ENCODE data around the gene VAV2.

VAV2 gene

GRCh38 chr9:133991964-133992779 is at the start of gene VAV2:
TSS of gene VAV2 (minus strand) at chr9:133992324. CDS start at chr9:133992278, 46 bp downstream.
- TF ChIP-seq, protein P1, sequence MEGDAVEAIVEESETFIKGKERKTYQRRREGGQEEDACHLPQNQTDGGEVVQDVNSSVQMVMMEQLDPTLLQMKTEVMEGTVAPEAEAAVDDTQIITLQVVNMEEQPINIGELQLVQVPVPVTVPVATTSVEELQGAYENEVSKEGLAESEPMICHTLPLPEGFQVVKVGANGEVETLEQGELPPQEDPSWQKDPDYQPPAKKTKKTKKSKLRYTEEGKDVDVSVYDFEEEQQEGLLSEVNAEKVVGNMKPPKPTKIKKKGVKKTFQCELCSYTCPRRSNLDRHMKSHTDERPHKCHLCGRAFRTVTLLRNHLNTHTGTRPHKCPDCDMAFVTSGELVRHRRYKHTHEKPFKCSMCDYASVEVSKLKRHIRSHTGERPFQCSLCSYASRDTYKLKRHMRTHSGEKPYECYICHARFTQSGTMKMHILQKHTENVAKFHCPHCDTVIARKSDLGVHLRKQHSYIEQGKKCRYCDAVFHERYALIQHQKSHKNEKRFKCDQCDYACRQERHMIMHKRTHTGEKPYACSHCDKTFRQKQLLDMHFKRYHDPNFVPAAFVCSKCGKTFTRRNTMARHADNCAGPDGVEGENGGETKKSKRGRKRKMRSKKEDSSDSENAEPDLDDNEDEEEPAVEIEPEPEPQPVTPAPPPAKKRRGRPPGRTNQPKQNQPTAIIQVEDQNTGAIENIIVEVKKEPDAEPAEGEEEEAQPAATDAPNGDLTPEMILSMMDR (IDR thresholded peaks at IDR 0.05): no peak
- no peak within 1 kb of the TSS for H3K4me3 ChIP-seq (ENCODE audit: low read depth in 1 of 2, low read length in 1 of 2)

GRCh38 chr9:134041649-134041962 is 49.5 kb upstream of the VAV2 start:
- Histone ChIP-seq H3K4me3 (ENCODE audit: low read depth in 1 of 2, low read length in 1 of 2) (no peak overlapping the region), H3K4me1 (ENCODE audit: control insufficient read depth in 1 of 2, insufficient read depth in 1 of 2, low read depth in 1 of 2, low read length in 1 of 2) (no peaks in the 10 kb centered on the region), H3K27me3 (no peaks in the 10 kb centered on the region), H3K27ac (no peak overlapping the region), H3K9me3 (no peaks in the 10 kb centered on the region), H3K36me3 (peaks cover 81% of the 10 kb centered on the region)
- TF ChIP-seq, protein P1 (IDR thresholded peaks at IDR 0.05): no peak

More at GRCh38 chr9:133991964-133992779, at the start of gene VAV2:
- Histone ChIP-seq H3K27ac (no peak within 1 kb of the TSS), H3K36me3 (no peaks in the 10 kb centered on the region), H3K27me3 (peaks cover 89% of the 10 kb centered on the region), H3K9me3 (no peaks in the 10 kb centered on the region), H3K4me1 (ENCODE audit: control insufficient read depth in 1 of 2, insufficient read depth in 1 of 2, low read depth in 1 of 2, low read length in 1 of 2) (peaks cover 0 to 4% of the 10 kb centered on the region in 2 experiments)

DNA sequence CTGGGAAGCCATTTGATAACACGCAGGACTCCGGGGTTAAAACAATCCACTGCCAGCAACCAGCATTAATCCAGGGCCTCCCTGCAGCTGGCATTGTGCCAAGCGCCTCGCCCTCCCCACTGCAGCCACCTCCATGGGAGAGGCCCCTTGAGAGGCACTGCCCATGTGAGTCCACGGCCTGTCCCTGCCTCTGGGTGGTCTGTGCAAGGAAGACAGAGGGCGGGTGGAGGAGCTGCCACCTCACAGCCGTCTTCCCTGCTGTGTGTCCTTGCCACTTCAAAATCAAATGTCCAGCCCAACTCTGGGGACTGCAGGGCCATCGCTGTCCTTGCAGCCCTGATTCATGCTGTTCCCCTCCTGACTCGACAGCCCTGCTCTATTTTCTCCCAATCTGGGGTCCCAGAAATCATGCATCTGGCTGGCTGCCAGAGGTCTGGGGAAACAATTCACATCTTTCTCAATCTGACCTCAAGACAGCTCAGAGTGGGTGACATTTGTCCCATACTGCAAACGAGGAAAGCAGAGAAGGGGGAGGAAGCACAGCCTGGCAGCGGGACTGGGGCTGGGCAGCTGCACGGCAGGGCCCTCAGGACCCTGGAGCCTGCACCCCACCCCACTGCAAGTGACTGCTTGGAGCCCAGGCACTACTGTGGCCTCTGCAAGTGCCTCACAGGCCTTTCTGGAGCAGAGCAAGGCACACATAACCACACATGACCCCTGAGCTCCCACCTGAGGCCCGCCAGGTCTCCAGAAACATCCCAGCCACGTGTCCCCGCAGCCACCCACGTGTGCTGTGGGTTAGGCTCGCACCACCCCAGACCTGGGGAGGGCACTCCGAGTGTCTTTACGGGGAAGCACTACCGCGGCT is 48.9 kb upstream of the VAV2 start:
- Histone ChIP-seq H3K27ac (no peak overlapping the region), H3K4me1 (ENCODE audit: control insufficient read depth in 1 of 2, insufficient read depth in 1 of 2, low read depth in 1 of 2, low read length in 1 of 2) (no peaks in the 10 kb centered on the region), H3K36me3 (peaks cover 81% of the 10 kb centered on the region), H3K27me3 (no peaks in the 10 kb centered on the region), H3K9me3 (no peaks in the 10 kb centered on the region), H3K4me3 (ENCODE audit: low read depth in 1 of 2, low read length in 1 of 2) (no peak overlapping the region)
- TF ChIP-seq, protein P1 (IDR thresholded peaks at IDR 0.05): no peak

GRCh38 chr9:134040176-134040565 is 48.0 kb upstream of the VAV2 start:
- no peak overlapping the region for H3K4me3 ChIP-seq (ENCODE audit: low read depth in 1 of 2, low read length in 1 of 2)
- no peaks in the 10 kb centered on the region for H3K4me1 ChIP-seq (ENCODE audit: control insufficient read depth in 1 of 2, insufficient read depth in 1 of 2, low read depth in 1 of 2, low read length in 1 of 2)
- H3K9me3 ChIP-seq: no peaks in the 10 kb centered on the region
- no peak overlapping the region for H3K27ac ChIP-seq
- H3K27me3 ChIP-seq: no peaks in the 10 kb centered on the region
- peaks cover 81% of the 10 kb centered on the region for H3K36me3 ChIP-seq
- TF ChIP-seq, protein P1 (IDR thresholded peaks at IDR 0.05): no peak

DNA sequence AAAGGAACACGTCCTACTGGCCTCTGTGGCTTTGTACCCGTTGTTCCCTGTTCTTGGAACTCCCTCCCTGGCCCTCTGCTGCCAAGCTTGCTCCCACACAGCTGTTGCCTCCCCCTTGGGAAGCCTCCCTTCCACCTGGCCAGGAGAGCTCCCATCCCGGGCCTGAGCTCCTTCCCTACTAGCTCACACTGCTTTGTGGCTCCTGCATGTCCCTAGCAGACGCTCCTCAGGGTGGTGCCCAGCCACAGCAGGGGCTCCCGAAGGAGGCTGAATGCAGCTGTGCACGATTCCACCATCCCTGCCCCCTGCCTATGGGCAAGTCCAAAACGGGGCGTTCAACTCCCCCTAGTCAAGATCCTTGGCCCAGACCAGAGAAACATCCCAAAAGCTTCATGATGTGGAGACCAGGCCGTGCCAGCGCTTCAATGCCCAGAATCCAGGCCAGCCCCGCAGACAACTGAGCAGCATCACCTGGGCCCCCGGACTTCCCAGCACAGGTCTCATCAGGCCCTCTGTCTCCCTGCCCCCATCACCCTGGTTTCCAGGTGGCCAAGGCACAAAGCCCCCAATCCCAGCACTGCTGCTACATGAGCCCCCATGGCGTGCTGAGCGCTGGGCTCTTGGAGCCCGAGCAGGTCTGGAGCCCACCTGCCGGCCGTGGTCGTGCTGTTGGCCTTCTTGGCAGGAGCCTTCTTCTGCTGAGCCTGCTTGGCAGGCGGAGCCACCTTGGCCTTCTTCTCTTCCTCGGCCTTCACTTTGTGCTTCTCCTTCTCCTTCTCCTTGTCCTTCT is 47.5 kb upstream of the VAV2 start:
- TF ChIP-seq, protein P1 (IDR thresholded peaks at IDR 0.05): no peak
- Histone ChIP-seq H3K27me3 (no peaks in the 10 kb centered on the region), H3K9me3 (no peaks in the 10 kb centered on the region), H3K27ac (no peak overlapping the region), H3K4me3 (ENCODE audit: low read depth in 1 of 2, low read length in 1 of 2) (no peak overlapping the region), H3K4me1 (ENCODE audit: control insufficient read depth in 1 of 2, insufficient read depth in 1 of 2, low read depth in 1 of 2, low read length in 1 of 2) (no peaks in the 10 kb centered on the region), H3K36me3 (peaks cover 81% of the 10 kb centered on the region)
